Stimulated activated CD8-positive, alpha-beta memory T cell treated with anti-CD3 and anti-CD28 coated beads, Interleukin-4, amount 100 ng/mL, for 48 hours (primary cell): ENCODE results near the gene NEGR1.

Source experiments
- DNase-seq: peaks from one replicate; pipeline ENCODE4 v3.0.0-alpha.2; 2020

NEGR1 gene

GRCh38 chr1:71660411-71660810, 621.9 kb downstream of the NEGR1 start:
- DNase-seq: no peak

- no peak for DNase-seq
These were observed 624.3 kb downstream of the NEGR1 start for GRCh38 chr1:71657891-71658679.

GRCh38 chr1:71656902-71657301, 625.4 kb downstream of the NEGR1 start:
- no peak for DNase-seq

GRCh38 chr1:71655604-71656003, 626.7 kb downstream of the NEGR1 start:
- no peak for DNase-seq

GRCh38 chr1:71653952-71654351, 628.4 kb downstream of the NEGR1 start:
- no peak for DNase-seq

- no peak for DNase-seq
These were observed 631.1 kb downstream of the NEGR1 start for GRCh38 chr1:71651214-71651613.

GRCh38 chr1:71650119-71650518, 632.2 kb downstream of the NEGR1 start:
- no peak for DNase-seq

- no peak for DNase-seq
These were observed 632.7 kb downstream of the NEGR1 start for GRCh38 chr1:71649608-71650007.

GRCh38 chr1:71647513-71648300, 634.6 kb downstream of the NEGR1 start:
- DNase-seq: no peak

- no peak for DNase-seq
These were observed 637.3 kb downstream of the NEGR1 start for GRCh38 chr1:71645015-71645414.

GRCh38 chr1:71641903-71642302, 640.4 kb downstream of the NEGR1 start:
- no peak for DNase-seq

GRCh38 chr1:71640998-71641397, 641.3 kb downstream of the NEGR1 start:
- no peak for DNase-seq

GRCh38 chr1:71640116-71640515, 642.2 kb downstream of the NEGR1 start:
- no peak for DNase-seq

- no peak for DNase-seq
These were observed 644.1 kb downstream of the NEGR1 start for GRCh38 chr1:71638081-71638766.

- DNase-seq: no peak
These were observed 646.8 kb downstream of the NEGR1 start for GRCh38 chr1:71635568-71635967.

- DNase-seq: no peak
These were observed 648.2 kb downstream of the NEGR1 start for GRCh38 chr1:71634159-71634558.

- no peak for DNase-seq
These were observed 652.3 kb downstream of the NEGR1 start for GRCh38 chr1:71630073-71630472.

GRCh38 chr1:71625004-71625403, 657.3 kb downstream of the NEGR1 start:
- no peak for DNase-seq

- DNase-seq: no peak
These were observed 658.5 kb downstream of the NEGR1 start for GRCh38 chr1:71623888-71624287.

GRCh38 chr1:71621785-71622184, 660.6 kb downstream of the NEGR1 start:
- no peak for DNase-seq

- no peak for DNase-seq
These were observed 663.4 kb downstream of the NEGR1 start for GRCh38 chr1:71618766-71619530.

- no peak for DNase-seq
These were observed 664.1 kb downstream of the NEGR1 start for GRCh38 chr1:71618191-71618590.

- DNase-seq: no peak
These were observed 671.9 kb downstream of the NEGR1 start for GRCh38 chr1:71610476-71610875.
